ENCODE measurements around the gene GPR65. TPM values are rescaled to one million over a fixed set of nuclear protein-coding genes. Genes with fewer than 3 reads are reported as not detected.

The GPR65 gene
- total and polyA plus RNA-seq, 9 of the 15 experiments (the other 6 are each of a cell fraction or from before 2014, with no cell fraction given), result 0.03 to 0.11 (median 0.04) TPM; not detected in 6

DNA sequence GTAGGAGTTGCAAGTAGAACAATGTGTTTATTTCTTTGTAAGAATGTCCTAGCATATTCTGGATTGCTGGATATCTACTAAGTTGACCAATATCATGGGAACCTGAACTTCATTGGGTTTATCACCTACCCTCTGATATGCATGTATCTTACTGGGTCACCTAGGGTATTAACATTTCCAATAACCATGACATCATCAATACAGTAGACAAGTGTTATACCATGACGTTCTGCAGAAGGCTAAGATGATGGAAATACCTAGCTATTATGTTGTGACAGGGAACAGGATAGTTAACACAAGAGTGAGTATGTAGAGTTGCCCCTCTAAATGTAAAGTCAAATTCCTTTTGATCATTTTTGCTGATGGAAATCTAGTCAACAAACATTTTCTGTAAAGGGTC lies 26.0 kb downstream of the GPR65 start:
- WGBS (ENCODE audit: insufficient coverage, low coverage, missing lambda C conversion rate), result 8% methylated on average over 1 of the region's 1 CpG
- Histone ChIP-seq H3K9ac (ENCODE audit: insufficient read depth in 1 of 2, low read depth in 2 of 2, low read length in 2 of 2) (no peak overlapping the region), H3K4me2 (ENCODE audit: insufficient read depth, low read length) (no peak overlapping the region), H3K9me1 (ENCODE audit: control insufficient read depth, insufficient read depth, low read length) (no peaks in the 10 kb centered on the region), H3K79me2 (ENCODE audit: control insufficient read depth, insufficient read depth, low read length) (no peaks in the 10 kb centered on the region), H3K4me1 (replicated peaks in 1 of 2; ENCODE audit: control insufficient read depth in 2 of 2, insufficient read depth in 2 of 2, low read length in 2 of 2) (peaks cover 0 to 27% of the 10 kb centered on the region in 2 experiments; a peak in 3 of 5 replicates), H2AFZ (ENCODE audit: low read depth, low read length) (no peak overlapping the region), H3K36me3 (ENCODE audit: control insufficient read depth, insufficient read depth, low read length) (no peaks in the 10 kb centered on the region), H4K20me1 (replicated peaks; ENCODE audit: control insufficient read depth, insufficient read depth, low read length) (no peaks in the 10 kb centered on the region), H3K9me3 (replicated peaks; ENCODE audit: control insufficient read depth, insufficient read depth, low read depth, low read length) (no peaks in the 10 kb centered on the region), H3K27me3 (ENCODE audit: control insufficient read depth in 2 of 2, insufficient read depth in 2 of 2, low read length in 2 of 2) (peaks cover 0 to 3% of the 10 kb centered on the region in 2 experiments; a peak in 1 of 5 replicates), H3K4me3 (no peak overlapping the region), H3K27ac (ENCODE audit: extremely low read depth, low read depth, low read length) (no peak overlapping the region)
- FAIRE-seq (no peak), DNase-seq (ENCODE audit: extremely low read depth in 1 of 4, low spot score in 3 of 4) (no peak), ATAC-seq (no peak)
- ChIA-PET CTCF (ENCODE audit: low intra/inter-chr PET ratio) (no interaction called here), POLR2A (no interaction called here)
- in situ Hi-C loops (cut with MboI) (no loop called here), intact Hi-C loops (cut with micrococcal nuclease) (no loop called here)
- no TSS peak for BruUV-seq (replicated peaks)
- TF ChIP-seq JUNB (CRISPR knock-in tag; conservative IDR thresholded peaks at IDR 0.05) (0 out of 2 replicates have a peak, but pooled peaks have one; percentile 14), YY1 (IDR thresholded peaks at IDR 0.05; ENCODE audit: borderline replicate concordance in 1 of 3, control insufficient read depth in 1 of 3, extremely low read depth in 1 of 3, insufficient read depth in 3 of 3, insufficient read length in 1 of 3, insufficient replicate concordance in 2 of 3, low read depth in 1 of 3, low read length in 2 of 3) (no peak)

DNA sequence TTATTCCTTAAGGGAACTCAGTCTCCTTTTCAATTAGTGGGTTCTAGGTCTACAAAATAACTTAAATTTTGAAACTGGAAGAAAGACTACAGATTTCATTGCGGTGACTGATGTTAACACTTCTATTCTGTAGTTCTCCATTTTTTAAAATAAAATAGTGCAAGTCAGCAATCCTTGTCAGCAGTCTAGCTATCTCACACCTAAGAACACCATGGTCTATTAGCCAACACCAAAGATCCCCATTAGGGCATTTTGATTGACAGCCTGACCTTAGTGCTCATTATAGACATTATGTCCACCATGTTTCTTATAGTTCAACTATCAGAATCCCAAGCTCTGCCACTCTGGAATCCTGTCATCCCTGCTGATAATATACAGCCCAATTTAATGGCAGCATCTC lies 27.4 kb downstream of the GPR65 start:
- Histone ChIP-seq H3K27ac (ENCODE audit: extremely low read depth, low read depth, low read length) (no peak overlapping the region), H4K20me1 (replicated peaks; ENCODE audit: control insufficient read depth, insufficient read depth, low read length) (no peaks in the 10 kb centered on the region), H3K79me2 (ENCODE audit: control insufficient read depth, insufficient read depth, low read length) (no peaks in the 10 kb centered on the region), H3K36me3 (ENCODE audit: control insufficient read depth, insufficient read depth, low read length) (no peaks in the 10 kb centered on the region), H2AFZ (ENCODE audit: low read depth, low read length) (no peak overlapping the region), H3K4me3 (no peak overlapping the region), H3K27me3 (ENCODE audit: control insufficient read depth in 2 of 2, insufficient read depth in 2 of 2, low read length in 2 of 2) (peaks cover 0 to 3% of the 10 kb centered on the region in 2 experiments; a peak in 1 of 5 replicates), H3K9me1 (ENCODE audit: control insufficient read depth, insufficient read depth, low read length) (no peaks in the 10 kb centered on the region), H3K4me2 (ENCODE audit: insufficient read depth, low read length) (no peak overlapping the region), H3K9me3 (replicated peaks; ENCODE audit: control insufficient read depth, insufficient read depth, low read depth, low read length) (no peaks in the 10 kb centered on the region), H3K9ac (ENCODE audit: insufficient read depth in 1 of 2, low read depth in 2 of 2, low read length in 2 of 2) (no peak overlapping the region), H3K4me1 (replicated peaks in 1 of 2; ENCODE audit: control insufficient read depth in 2 of 2, insufficient read depth in 2 of 2, low read length in 2 of 2) (peaks cover 0 to 15% of the 10 kb centered on the region in 2 experiments; a peak in 2 of 5 replicates)
- FAIRE-seq (no peak), DNase-seq (ENCODE audit: extremely low read depth in 1 of 4, low spot score in 3 of 4) (no peak), ATAC-seq (no peak)
- in situ Hi-C loops (cut with MboI), result no loop called here
- CTCF ChIA-PET (ENCODE audit: low intra/inter-chr PET ratio), result no interaction called here
- WGBS (ENCODE audit: insufficient coverage, low coverage, missing lambda C conversion rate), result 0% methylated on average over 1 of the region's 1 CpG
- intact Hi-C loops (cut with micrococcal nuclease), result no loop called here
- POLR2A ChIA-PET, result no interaction called here
- BruUV-seq (replicated peaks), result no TSS peak
- TF ChIP-seq C11orf30 (IDR thresholded peaks at IDR 0.05; ENCODE audit: low read depth) (peak; percentile 58; the same call in 1 of the 2 replicates), MAFK (IDR thresholded peaks at IDR 0.05; ENCODE audit: low read length) (peak; percentile 65), MAFF (IDR thresholded peaks at IDR 0.05; ENCODE audit: low read length) (peak; percentile 75), ZNF316 (IDR thresholded peaks at IDR 0.05) (peak; percentile 72), MAFG (tag; conservative IDR thresholded peaks at IDR 0.05) (peak; percentile 58)
- TF ChIP-seq, protein P1, sequence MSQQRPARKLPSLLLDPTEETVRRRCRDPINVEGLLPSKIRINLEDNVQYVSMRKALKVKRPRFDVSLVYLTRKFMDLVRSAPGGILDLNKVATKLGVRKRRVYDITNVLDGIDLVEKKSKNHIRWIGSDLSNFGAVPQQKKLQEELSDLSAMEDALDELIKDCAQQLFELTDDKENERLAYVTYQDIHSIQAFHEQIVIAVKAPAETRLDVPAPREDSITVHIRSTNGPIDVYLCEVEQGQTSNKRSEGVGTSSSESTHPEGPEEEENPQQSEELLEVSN (IDR thresholded peaks at IDR 0.05; ENCODE audit: borderline replicate concordance in 1 of 2, extremely low read depth in 1 of 2, insufficient read depth in 1 of 2, insufficient read length in 1 of 2, low read depth in 1 of 2, low read length in 1 of 2, poor library complexity in 1 of 2, severe bottlenecking in 1 of 2), result no peak
- TF ChIP-seq, protein P2, sequence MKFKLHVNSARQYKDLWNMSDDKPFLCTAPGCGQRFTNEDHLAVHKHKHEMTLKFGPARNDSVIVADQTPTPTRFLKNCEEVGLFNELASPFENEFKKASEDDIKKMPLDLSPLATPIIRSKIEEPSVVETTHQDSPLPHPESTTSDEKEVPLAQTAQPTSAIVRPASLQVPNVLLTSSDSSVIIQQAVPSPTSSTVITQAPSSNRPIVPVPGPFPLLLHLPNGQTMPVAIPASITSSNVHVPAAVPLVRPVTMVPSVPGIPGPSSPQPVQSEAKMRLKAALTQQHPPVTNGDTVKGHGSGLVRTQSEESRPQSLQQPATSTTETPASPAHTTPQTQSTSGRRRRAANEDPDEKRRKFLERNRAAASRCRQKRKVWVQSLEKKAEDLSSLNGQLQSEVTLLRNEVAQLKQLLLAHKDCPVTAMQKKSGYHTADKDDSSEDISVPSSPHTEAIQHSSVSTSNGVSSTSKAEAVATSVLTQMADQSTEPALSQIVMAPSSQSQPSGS (CRISPR knock-in tag; IDR thresholded peaks at IDR 0.05), result no peak

Data from K562 (cell line).